Measurements from ENCODE around the gene ZNF341.
A peak's percentile ranks its signal among the peaks of the same experiment; 100 is the strongest.

The ZNF341 gene

DNA sequence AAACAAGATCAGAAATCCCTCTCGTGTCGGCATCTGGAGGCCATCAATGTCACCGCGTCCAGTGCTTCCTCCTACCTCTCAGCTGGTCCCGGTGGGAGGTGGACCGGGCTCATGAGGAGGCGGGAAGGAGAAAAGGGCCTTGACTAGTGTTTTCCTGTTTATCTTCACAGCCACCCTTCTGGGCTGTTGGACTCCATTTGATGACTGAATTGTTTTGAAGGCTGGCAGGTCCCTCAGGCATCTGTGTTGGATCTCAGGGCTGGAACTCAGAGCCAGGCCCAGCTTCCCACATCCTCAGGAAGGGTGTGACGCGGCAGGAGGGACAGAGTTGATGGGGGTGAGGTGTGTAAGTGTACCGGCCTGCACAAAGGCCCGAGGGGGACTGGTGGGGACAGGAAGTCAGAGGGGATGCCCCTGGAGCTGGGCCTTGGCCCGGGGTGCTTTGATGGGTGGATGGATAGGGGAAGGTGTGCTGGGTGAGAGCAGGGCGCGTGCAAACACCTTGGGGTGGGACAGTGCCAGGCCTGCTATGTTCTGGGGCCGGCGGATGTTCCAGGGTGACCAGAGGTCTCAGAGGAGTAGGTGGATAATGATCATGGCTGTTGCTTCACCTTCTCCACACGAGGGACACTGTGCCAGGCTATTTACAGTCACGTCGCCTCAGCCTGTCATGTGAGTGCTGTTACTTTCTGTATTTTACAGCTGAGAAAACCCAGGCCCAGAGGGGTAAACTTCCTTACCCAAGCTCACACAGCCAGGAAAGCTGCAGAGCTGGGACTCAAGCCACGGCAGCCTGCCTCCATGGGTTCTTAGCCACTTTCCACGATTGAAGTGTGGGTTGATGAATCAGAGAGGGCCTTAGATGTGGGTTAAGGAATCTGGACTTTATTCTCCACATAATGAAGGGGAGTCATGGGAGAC, 61.5 kb downstream of the ZNF341 start:
- peak; percentile 84 for DNase-seq (ENCODE audit: low read depth, low spot score)

- no peak for DNase-seq (ENCODE audit: low read depth, low spot score)
These were observed 64.6 kb downstream of the ZNF341 start for GRCh38 chr20:33796263-33796906.

DNA sequence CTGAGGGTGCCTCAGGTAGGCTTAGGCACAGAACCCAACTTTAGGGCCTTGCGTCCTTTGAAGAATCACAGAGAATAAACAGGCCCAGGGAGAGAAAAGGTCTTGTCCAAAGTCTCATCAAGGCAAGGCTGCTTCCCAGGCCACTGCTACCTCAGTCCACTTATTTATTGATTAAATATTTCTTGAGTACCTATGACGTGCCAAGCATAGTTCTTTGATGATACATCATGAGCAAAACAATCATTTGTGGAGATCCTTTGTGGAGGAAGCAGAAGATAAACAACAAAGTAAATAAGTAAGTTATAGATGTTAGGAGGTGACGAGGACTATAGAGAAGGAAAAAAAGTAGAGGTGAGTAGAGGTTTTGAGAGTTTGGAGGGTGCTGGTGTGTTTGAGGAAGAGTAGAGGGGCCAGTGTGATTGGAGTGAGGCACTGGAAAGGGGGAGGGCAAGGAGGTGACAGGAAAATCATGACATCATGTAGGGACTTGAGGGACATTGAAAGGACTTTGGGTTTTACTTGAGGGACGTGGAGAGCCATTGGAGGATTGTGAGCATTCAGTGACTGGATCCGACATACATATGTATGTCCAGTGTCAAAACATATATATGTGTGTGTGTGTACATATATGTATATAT, 65.2 kb downstream of the ZNF341 start:
- DNase-seq (ENCODE audit: low read depth, low spot score), result no peak

- DNase-seq (ENCODE audit: low read depth, low spot score), result no peak
These were observed 66.6 kb downstream of the ZNF341 start for GRCh38 chr20:33798444-33798843.

DNA sequence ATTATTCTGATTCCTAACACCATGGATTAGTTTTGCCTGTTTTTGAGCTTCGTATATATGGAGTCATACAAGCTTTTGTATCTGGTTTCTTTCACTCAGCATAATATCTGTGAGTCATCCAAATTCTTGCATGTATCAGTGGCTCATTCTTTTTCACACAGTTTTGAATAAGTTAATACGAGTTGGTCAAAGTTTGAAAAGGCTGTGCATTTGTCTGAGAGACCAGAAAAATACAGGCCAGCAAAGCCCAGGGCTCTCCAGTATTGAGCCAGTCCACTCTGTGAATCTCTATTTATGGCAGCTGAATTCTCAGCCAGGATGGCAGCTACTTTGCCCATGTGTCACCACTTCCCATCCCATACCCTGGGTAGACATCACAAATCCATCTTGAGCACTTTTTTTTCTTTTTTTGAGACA, 72.1 kb downstream of the ZNF341 start:
- DNase-seq (ENCODE audit: low read depth, low spot score), result peak; percentile 81

DNA sequence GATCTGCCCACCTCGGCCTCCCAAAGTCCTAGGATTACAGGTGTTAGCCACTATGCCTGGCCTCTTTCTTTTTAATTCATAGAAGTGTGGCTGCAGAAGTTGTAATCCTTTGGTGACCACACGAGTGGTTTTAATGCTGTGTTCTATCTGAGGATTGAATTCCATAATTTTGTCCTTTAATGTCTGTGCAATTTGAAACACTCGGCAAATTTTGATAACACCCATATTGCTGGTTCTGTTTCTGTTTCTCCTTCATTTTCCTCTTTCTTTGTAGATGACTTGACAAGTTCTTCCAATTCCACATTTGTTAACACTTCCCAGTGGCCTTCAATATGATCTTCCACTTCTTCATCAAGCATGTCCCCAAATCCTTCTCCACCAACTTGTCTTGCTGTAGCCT, 76.6 kb downstream of the ZNF341 start:
- no peak for DNase-seq (ENCODE audit: low read depth, low spot score)

DNA sequence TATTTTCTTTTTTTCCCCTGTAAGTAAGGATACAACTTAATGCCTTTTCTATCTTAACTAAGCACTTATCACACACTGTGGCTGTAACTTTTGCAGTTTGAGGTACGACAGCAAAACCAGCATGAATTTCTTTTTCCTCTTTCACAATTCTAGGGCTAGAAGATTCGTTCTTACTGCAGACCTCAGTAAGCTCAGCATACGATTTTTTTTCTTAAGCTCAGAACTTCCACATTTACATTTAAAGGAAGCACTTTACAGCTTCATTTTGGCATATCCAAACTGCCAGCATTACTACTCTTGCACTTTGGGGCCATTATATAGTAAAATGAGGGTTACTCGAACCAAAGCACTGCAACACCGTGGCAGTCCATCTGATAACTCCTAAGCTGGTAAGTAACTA, 78.5 kb downstream of the ZNF341 start:
- DNase-seq (ENCODE audit: low read depth, low spot score), result no peak

DNA sequence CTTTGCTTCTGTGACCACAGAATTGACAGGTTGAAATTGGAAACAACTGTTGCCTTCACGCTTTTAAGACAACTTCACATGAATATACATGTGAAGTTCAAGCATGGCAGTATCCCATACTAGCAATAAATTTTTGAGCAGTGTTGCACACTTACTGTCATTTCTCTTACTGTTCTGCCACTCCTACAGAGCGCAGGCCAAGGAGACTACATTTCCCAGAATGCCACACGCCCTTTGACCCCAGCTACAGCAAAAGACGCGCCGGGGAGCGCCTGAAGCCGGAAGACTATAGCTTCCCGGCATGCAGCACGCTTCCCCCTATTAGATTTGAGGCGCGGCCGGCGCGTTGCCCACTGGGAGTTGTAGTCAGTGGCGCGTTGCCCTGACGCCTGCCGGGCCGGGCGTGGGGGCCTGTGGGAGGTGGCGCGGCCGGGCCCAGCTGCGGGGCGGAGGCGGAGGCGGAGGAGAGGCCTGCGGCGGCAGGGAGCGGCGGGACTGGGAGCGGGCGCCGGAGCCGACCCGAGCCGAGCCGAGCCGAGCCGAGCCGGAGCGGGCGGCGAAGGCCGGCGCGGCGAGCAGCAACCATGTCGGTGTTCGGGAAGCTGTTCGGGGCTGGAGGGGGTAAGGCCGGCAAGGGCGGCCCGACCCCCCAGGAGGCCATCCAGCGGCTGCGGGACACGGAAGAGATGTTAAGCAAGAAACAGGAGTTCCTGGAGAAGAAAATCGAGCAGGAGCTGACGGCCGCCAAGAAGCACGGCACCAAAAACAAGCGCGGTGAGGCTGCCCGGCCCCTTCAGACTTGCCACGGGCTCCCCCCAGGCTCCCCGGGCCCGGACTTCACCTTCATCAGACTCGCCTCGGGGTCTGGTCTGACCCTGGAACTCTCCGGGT, 79.3 kb downstream of the ZNF341 start, which contains the start of gene CHMP4B:
TSS of gene CHMP4B (plus strand) at position 464 of the 891 bp plus-strand sequence. CDS start at position 585, 121 bp downstream.
- DNase-seq (ENCODE audit: low read depth, low spot score), result peak; percentile 100

DNA sequence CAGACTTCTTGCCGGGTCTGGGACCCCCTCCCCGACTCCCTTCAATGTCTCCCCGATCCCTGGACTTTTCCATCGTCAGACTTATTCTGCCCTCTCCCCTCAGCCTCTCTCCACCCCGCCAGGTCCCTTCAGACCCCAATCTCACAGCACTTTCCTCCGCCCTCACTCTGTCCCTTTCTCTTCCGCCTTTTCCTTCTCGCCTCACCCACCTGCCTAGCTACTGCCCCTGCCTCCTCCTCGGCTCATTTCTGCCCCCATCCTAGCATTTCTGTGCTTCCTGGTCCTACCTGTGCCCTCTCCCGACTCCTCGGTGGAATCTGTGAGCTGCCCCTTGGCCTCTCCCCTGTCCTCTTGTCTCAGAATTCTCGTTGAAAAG, 80.0 kb downstream of the ZNF341 start:
- DNase-seq (ENCODE audit: low read depth, low spot score), result no peak

GRCh38 chr20:33812152-33812849, 80.5 kb downstream of the ZNF341 start:
- peak; percentile 78 for DNase-seq (ENCODE audit: low read depth, low spot score)

DNA sequence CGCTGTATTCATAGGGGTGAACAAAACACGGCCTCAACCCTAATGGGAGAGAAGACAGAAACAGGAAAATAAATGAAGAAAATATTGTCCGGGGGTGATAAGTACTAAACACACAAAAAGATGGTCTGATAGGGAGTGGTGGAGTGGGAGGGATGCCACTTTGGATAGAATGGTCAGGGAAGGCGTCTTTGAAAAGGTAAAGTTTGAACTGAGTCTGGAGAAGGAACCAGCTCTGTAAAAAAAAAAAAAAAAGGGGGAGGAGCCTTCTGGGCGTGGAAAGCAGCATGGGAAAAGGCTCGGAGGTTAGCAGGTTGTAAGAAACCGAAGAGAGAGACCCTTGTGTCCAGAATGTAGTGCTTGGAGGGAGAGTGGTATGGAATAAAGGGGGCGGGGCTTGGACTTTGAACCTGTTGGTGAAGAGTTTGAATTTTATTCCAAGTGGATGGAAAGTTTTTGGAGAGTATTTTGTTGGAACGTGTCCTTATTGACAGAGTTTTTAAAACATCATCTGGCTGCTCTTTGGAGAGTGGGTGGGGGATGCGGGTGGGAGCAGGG, 81.2 kb downstream of the ZNF341 start:
- DNase-seq (ENCODE audit: low read depth, low spot score), result no peak

DNA sequence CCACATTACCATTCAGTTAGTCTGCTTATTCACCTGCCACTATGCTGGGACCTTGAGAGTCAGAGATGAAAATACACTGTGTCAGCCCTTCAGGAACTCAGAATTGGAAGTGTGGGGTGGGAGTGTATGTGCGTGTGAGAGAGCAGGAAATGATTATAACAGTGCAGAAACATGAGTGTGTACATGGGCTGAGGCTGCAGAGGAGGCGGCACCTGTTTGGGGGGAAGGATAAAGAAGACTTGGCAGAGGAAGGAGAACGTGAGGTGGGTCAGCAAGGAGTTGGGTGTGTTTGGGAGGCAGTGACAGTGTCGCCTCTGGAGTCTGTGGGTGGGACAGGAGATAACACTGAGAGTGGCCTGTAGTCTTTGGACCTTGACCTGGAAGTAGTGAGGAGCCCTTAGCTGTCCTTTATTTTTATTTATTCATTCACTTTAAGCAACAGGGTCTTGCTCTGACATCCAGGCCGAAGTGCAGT, 82.5 kb downstream of the ZNF341 start:
- no peak for DNase-seq (ENCODE audit: low read depth, low spot score)

- DNase-seq (ENCODE audit: low read depth, low spot score), result no peak
These were observed 83.9 kb downstream of the ZNF341 start for GRCh38 chr20:33815671-33816070.

DNA sequence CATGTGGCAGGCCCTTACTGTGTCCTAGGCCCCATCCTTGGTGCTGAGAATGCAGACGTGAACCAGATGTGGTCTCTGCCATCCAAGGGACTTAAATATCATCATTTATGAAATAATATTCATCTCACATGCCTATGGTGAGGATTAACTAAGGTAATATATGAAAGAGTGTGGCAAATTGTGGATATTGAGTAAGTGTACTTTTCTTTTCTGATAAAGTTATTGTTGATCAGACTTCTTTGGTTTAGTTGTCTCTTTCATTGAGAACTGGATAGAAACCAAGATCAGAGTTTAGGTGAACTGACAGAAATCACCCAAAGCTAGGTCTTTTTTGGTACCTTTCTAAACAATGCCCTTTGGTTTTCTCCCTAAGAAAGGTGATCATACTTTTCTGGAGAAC, 84.4 kb downstream of the ZNF341 start:
- DNase-seq (ENCODE audit: low read depth, low spot score), result no peak

DNA sequence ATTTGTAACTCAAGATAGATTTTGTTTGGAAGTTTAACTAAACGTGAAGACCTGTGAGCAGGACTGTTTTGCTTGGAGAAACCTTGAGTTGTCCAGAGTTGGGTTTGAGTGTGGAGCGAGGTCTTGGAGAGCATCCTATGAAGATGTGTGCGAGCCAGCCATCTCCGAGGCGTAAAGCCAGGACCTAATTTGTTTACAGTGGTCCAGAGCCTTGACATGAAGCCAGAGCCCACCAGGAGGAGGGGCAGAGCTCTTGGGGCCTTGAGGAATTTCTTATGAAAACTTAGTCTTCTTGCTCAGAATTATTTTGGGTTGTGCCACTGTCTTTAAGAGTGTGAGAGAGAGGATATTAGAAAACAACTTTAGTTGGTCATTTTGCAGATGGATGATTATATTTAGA, 85.6 kb downstream of the ZNF341 start:
- peak; percentile 48 for DNase-seq (ENCODE audit: low read depth, low spot score)

GRCh38 chr20:33819456-33819855, 87.7 kb downstream of the ZNF341 start:
- DNase-seq (ENCODE audit: low read depth, low spot score), result no peak

DNA sequence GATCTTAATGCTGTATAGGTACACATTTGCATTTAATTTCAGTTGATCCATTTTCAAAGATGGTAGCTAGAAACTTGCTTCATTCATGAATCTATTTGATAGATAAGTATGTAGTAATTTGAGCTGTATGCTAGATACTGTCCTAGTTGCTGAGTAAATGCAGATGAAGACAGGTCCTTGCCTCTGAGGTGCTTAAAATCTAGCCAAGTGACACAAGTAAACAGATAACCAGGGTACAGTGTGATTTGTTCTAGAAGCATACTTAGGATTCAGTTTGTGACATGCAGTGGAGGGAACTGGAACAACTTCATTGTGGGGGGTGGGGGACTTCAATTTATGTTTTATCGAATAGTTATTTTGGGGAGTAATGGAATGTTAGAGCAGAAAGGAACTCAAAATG, 88.6 kb downstream of the ZNF341 start:
- no peak for DNase-seq (ENCODE audit: low read depth, low spot score)

DNA sequence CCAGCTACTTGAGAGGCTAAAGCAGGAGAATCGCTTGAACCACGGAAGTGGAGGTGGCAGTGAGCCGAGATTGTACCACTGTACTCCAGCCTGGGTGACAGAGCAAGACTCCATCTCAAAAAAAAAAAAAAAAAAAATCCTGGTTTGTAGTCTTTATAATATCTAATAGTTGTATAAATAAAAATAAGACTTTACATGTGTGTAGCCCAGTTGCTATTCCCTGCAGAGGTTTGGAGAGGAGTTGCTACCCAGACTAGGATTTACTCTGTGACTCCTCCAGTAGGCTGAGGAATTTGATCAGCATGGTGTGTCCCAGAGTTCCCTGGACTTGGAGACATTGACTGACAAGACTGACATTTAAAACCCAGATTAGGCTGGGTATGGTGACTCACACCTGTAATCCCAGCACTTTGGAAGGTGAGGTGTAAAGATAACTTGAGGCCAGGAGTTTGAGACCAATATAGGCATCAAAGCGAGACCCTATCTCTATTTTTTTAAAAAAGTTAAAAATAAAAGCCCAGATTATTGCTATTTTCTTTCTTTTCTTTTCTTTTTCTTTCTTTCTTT, 89.6 kb downstream of the ZNF341 start:
- no peak for DNase-seq (ENCODE audit: low read depth, low spot score)

- DNase-seq (ENCODE audit: low read depth, low spot score), result no peak
These were observed 90.6 kb downstream of the ZNF341 start for GRCh38 chr20:33822423-33822822.

DNA sequence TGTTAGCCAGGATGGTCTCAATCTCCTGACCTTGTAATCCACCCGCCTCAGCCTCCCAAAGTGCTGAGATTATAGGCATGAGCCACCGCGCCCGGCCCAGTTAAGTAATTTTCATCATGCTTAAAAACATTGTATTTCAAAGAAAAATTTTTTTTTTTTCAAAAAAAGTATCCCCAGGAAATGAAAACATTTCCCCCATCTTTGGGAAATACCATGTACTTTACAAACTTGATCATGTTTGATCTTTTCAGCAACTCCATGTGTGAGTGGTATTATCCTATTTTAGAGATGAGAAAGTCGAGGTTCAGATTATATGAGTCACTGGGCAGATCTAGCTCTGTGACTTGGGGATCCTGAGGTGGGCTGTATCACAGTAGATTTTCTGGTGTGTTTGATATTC, 91.2 kb downstream of the ZNF341 start:
- DNase-seq (ENCODE audit: low read depth, low spot score), result no peak

Data from astrocyte of the hippocampus (primary cell).